Esophagus mucosa (tissue), 1 donor: ENCODE data around the gene HDAC2. TPM values are rescaled to one million over a fixed set of nuclear protein-coding genes. Genes with fewer than 3 reads are reported as not detected.

Source experiments
- ATAC-seq: fragments of 200-7000 bp; cut with Tn5 transposase; one replicate; pipeline ENCODE4 v1.9.1; 2020
- total RNA-seq: library from RNA; stranded (reverse); gene quantifications from one replicate; pipeline ENCODE4 v1.2.4, GENCODE V29; 2023
- donor health status: DM: yes; HTN: yes; CAD: no.

Gene HDAC2
- total RNA-seq, 1 donor from 2014 or later: 51.4 TPM

DNA sequence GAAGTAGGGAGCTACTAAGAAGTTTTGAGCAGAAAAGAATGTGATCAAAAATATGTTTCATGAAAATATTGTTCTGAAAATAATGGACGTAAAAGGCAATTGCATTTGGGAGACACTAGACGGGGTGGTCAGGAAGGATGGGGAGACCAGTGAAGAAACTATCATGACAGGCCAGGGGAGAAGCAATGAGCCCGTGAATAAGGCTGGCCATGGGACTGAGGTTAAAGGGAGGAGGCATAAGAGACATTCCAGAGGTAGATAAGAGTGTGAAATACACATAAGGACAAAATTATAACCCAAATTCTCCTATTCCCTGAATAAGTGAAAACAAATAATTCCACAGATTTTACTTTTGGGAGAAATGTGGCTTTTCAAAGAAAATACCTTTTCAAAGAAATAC, 62.1 kb downstream of the HDAC2 start:
- no peak for ATAC-seq

DNA sequence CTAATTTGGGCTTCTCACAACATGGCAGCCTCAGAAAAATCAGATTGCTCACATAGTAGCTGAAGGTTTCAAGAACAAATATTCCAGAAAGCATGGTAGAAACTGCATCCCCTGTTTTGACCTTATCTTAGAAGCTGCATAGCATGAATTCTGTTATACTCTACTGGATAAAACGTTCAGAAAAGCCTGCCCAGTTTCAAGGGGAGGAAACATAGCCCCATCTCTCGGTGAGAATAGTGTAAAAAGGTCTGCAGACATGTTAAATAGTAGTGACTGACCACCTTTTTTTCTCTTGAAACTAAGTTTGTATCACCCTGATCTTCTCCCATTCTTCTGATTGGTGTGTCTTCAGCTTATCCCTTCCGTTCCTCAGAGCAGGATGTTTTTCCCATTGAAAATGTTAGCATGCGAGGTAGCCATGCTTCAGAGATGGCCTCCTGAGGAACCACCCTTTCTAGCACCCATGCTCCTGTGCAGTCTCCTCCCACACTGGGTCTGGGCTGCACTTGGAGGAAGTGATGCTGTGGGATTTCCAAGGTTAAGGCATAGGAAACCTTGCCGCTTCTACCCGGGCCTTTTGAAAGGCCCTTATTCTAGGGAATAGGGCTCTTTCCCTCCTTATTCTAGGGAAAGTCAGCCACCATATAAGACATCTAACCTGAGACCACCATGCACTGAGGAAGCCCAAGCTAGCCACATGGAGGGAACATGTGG, 63.7 kb downstream of the HDAC2 start:
- no peak for ATAC-seq

DNA sequence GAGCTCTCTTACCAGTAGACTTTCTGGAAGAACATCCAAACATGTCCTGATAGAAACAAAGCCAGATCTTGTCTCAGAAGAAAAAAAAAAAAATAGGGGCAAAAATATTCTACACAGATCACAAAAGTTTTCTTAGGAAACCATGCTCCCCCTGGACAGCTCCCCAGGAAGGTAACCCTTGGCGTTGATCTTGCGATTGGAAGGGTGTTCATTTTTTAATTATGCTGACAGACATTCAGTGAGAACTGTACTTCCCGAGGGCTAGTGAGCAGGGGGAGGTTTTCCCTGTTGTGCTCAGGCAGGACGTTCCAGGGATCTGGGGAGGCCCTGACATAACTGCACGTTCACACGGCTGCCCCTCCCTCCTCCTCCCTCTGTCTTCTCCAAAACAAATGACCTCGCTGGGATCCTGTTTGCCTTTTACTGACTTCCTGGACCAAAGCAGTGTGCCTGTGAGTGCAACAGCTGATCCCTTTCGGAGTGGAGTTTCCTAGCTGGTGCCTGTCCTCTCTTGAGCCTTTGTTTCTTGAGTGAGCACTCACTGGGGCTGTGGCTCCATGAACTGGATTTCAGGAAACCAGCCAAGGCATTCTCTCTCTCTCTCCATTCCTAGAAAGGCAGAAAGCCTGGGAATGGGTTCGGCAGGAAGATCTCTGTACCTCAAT, 67.2 kb downstream of the HDAC2 start:
- no peak for ATAC-seq

DNA sequence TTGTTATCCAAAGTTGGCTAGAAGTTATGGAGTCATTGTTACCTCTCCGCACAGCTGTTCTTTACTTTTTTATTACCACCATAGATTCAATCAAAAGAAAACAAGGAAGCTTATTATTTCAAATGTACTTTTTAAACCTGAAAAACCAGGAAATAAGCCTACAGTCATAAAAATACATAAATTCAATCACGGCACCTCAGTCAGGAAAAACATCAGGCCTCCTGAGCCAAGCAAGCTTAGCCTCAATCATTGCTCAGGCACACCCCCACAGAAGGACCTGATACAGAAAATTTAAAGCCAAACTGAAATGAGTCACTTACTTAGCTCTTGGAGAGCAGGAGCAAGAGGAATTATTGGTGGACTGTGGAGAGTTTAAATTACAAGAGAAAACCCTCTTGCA, 69.5 kb downstream of the HDAC2 start:
- no peak for ATAC-seq

DNA sequence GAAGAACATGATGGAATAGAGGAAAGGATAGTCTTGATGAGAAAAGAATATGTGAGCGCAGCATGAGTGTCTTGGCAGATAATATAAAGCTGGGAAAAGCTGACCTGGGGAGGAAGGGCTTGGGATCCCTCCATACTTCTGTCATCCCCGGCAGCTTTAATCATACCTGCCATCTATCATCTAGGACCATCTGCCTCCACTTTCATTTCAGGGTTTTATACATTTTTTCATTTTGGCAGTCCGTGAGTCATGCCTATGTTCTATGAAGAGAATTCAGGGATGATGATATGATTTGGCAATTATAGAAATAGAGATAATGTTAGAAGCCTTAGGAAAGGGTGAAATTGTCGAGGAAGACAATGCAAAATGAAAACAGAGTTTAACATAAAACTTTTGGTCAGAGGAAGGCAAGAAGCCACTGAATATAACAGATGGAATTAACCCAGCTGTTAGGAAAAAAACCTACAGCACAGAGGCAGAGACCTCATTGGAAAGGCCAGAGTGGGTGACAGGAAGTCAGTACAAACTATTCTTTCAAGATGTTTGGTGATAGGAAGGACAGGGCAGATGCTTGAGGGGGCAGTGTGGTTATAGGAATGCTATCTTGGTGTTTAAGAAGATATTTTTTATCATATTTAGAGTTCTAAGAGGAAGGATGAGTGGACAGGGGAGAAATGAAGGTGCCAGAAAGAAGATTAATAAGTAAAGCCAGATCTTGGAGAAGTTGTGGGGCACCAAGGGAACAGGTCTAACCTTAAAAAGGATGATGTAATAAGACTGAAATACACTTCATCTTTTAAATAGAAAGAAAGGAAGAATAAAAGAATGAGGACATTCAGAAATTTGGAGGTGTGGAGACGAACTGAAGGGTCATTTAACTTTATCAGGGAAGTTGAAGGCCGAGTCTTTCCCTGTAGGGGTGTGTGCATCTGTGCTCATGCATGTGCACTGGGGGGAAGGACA, 76.0 kb downstream of the HDAC2 start:
- ATAC-seq: no peak

DNA sequence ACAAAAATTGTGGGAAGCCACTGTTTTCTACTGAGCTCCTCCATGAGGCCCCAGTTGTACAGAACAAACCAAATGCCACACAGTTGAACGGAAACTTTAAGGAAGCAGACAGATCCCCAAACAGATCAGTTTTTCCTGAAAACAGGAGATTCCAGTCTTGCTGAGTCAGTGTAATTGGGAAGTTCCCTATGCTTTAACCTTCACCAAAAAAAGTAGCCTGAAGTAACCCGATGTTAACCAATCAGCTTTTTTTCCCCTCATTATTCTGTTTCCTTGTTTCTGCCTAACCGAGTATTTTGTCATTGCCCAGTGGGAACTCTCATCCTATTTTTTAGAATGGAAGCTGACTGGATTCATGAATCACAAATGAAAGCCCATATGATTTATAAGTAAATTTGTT, 77.1 kb downstream of the HDAC2 start:
- ATAC-seq: no peak

DNA sequence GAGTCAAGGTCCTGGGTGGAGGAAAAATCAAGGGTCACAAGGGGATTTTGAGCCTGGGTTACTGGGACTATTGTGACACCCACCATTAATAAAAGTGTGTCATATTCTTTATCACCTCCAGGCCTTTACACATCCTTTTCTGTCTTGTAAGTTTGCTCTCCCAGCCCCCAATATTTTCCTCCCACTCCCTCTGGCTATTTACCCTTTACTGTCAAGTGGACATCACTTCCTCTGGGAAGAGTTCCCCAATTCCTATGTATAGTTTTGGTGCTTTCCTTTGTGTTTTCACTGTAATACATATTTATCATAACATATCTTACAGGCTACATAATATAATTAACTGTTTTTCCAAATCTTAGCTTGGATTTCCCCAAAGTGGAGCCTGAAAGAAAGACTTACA, 77.5 kb downstream of the HDAC2 start:
- ATAC-seq: no peak

DNA sequence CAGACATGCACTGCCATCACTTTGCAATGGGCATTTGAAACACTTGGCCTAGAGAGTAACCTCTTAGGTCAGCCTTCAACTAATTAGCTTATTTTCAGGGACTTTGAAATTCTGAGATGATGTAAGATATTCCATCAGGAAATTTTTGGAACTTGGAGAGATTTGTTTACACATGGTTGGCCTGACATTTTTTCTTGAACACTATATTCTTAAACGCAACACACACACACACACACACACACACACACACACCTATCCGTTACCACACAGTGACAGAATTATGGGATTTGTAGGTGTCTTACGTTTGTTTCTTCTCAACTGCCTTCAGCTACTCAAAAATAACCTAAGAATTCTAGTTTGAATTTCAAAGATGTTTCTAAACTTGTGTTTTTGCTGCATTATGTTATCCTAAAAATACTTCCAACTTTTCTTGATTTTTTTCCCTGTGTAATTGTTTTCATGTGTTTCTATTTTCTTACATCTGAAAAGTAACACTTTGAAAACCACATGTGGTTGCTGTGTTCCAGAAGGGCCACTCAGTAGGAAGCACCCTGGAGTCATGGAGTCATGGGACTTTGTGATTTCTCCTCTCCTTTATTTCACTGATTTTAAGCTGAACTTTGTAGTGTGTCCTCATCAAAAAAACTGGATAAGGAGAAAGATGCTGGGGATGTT, 81.9 kb downstream of the HDAC2 start:
- no peak for ATAC-seq

DNA sequence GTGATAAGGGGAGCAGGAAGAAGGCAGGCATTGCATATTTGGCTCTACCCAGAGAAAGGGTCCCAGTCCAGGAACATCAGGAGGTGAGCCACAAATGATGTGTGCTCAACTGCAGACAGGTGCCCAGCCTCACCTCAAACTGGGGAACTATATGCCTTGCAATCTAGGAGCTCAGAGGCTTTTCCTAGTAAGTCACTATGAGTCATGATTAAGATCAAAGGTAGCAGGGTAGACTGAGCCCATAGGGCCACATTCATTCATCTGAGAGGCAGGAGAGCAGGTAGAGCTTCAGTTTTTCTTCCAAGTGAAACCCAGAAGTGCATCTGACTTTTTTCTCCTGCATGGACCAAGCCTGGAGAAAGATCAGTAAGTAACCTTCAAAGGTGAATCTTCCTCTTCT, 82.5 kb downstream of the HDAC2 start:
- peak; percentile 72 for ATAC-seq

DNA sequence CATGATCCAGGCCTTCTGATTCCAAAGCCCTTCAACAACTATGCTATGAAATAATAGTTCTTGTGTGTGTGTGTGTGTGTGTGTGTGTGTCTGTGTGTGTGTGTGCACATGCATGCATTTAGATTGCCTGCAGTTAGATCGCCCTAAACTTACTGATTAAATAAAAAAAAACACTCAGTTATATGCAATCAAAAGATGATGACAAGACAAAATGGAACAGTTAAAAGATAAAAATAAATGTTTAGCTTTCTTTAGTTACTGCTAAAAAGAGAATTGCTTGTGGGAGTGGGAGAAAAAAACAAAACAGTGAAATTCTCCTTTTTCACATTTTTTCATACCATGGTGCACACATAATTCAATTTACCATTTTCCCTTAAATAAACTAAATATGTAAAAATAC, 84.4 kb downstream of the HDAC2 start:
- ATAC-seq: no peak

DNA sequence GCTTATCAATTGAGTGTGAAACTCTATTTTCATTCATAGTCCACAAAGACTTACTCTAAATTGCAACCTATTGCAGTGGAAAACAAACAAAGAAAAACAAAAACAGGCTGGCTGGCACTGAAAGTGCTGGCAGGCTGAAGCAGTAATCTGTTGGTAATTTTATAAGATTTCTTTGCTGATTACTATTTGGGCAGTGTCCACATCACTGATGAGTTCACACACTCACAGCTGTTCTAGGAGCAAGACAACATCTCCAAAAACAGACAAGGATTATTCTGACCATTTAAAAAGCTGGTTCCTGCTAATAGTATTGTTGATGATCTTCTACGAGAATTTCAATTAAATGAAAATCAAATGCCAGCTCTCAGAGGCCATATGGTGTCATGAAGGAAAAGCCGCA, 86.9 kb downstream of the HDAC2 start:
- no peak for ATAC-seq

Other genes with a start within 250 kb of the HDAC2 start
- gene MARCKS, start 113.8 kb downstream of the HDAC2 start, total RNA-seq: 86.2 TPM